ENCODE data around the gene RTP1.
"Not testable (repeated sequence)": the region's sequence is repeated elsewhere in the genome, so short reads cannot be mapped to it uniquely, and the experiment has no call there.

Gene RTP1

GRCh38 chr3:187198490-187198889 is 1.2 kb downstream of the RTP1 start:
- no peak for DNase-seq (ENCODE audit: low read depth in 2 of 2)

DNA sequence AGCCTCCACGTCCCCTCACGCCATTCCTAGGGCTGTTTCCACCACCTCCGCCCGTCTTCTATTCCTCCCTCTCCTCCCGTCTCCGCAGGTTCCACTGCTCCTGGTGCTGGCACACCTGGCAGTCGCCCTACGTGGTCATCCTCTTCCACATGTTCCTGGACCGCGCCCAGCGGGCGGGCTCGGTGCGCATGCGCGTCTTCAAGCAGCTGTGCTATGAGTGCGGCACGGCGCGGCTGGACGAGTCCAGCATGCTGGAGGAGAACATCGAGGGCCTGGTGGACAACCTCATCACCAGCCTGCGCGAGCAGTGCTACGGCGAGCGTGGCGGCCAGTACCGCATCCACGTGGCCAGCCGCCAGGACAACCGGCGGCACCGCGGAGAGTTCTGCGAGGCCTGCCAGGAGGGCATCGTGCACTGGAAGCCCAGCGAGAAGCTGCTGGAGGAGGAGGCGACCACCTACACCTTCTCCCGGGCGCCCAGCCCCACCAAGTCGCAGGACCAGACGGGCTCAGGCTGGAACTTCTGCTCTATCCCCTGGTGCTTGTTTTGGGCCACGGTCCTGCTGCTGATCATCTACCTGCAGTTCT is 2.3 kb downstream of the RTP1 start:
- not testable (repeated sequence) for DNase-seq (ENCODE audit: low read depth in 2 of 2)

GRCh38 chr3:187205683-187206082 is 8.4 kb downstream of the RTP1 start:
- no peak for DNase-seq (ENCODE audit: low read depth in 2 of 2)

DNA sequence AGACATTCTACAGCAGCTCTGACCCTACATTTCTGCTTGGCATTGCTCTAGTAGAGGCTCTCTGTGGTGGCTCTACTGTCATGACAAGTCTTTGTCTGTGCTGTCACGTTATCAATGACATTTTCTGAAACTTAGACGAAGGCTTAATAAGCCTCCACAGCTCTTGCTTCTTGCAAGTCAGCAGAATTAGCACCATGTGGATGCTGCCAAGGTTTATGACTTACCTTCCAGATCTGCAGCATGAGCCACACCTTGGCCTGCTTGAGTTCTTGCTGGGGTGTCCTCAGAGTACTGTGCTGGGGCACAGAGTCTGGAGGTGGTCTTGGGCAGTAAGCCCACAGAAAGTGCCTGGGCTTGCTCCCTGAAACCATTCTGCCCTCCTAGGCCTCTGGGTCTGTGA is 9.8 kb downstream of the RTP1 start:
- DNase-seq (ENCODE audit: low read depth in 2 of 2) = no peak

GRCh38 chr3:187207624-187208023 is 10.3 kb downstream of the RTP1 start:
- DNase-seq (ENCODE audit: low read depth in 2 of 2) = no peak

GRCh38 chr3:187208159-187208558 is 10.9 kb downstream of the RTP1 start:
- DNase-seq (ENCODE audit: low read depth in 2 of 2) = no peak

DNA sequence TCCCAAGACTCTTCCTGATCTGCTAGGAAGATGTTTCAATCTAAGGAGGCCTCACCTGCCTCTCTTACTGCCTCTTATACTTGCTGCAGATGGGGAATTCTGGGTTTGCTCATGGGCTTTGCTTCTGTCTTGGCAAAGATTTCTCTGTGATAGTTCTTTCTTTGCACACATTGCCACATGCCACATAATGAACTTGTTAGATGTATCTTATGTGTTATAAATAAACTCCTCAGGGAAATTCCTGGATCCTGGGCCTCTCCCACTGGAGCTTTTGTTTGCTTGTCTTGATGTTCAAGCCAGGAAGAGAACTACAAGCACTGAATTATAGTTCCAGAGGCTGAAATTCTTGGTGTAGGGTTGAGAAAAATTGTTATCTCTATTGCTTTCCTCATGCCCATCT is 12.2 kb downstream of the RTP1 start:
- DNase-seq (ENCODE audit: low read depth in 2 of 2) = no peak

GRCh38 chr3:187210091-187210490 is 12.8 kb downstream of the RTP1 start:
- DNase-seq (ENCODE audit: low read depth in 2 of 2) = no peak

- DNase-seq (ENCODE audit: low read depth in 2 of 2) = no peak
Observed at GRCh38 chr3:187210545-187211327, 13.4 kb downstream of the RTP1 start.

DNA sequence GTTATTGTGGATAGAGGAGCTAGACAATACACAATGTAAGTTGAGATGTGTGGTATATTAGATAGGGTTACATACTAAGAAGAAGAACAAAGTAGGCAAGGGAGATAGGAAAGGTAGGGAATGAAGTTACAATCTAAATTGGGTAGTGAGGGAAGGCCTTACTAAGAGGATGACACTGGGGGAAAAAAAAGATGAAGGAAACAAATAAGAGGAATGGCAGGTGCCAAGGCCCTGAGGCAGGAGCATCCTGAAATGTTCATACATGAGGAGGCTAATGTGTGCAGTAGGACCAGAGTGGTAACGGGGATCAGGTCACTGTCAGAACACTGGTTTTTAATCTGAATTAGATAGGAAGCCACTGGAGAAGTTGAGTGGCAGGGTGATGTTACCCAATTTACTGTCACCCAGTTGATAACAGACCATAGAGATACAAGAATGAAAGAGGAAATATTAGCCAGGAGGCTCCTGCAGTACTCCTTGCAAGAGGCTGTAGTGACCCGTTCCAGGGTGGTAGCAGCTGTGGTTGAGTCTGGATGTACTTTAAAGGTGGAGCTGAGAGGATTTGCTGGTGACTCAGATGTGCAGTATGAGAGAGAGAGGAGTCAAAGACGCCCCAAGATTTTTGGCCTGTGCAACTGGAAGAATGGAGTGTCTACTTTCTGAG is 14.4 kb downstream of the RTP1 start:
- DNase-seq (ENCODE audit: low read depth in 2 of 2) = no peak

- DNase-seq (ENCODE audit: low read depth in 2 of 2) = no peak
Observed at GRCh38 chr3:187212196-187212545, 14.9 kb downstream of the RTP1 start.

DNA sequence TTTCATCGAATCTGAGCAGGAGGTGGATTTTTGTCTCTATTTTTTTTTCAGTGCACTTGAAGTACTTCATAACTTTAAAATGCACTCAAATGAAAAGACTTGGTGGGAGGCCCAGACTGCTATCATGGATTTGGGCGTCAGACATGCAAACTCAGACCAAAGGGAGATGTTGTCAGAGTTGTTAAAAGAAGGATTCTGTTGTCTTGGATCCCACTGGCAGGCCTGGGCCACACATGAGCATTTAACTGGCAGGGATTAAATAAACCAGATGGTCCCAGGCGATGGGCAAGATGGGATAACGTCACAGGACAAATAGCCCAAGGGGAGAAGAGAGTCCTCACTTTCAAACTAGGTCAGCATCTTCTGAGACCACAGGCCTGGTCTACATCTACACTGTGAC is 15.4 kb downstream of the RTP1 start:
- DNase-seq (ENCODE audit: low read depth in 2 of 2) = no peak

DNA sequence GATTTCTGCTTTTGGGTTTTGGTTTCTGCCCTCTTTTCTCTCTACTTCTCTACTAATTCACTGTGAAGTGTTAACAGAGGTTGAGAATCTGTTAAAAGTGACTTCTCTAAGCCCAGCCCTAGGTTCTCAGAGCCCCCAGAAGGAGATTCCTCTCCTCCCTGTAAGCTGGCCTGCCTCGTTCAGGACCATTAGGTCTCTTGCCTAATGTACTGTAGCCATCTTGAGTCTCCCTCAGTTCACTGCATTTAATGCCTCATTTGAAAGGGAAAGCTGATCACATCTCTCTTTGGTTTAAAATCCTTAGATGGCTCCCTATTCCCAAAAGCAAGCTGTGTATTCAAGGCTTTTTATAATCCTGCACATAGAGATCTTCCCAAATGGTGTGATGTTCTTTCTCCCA is 16.3 kb downstream of the RTP1 start:
- no peak for DNase-seq (ENCODE audit: low read depth in 2 of 2)

GRCh38 chr3:187215460-187215859 is 18.2 kb downstream of the RTP1 start:
- DNase-seq (ENCODE audit: low read depth in 2 of 2) = no peak

GRCh38 chr3:187222801-187223200 is 25.5 kb downstream of the RTP1 start:
- no peak for DNase-seq (ENCODE audit: low read depth in 2 of 2)

DNA sequence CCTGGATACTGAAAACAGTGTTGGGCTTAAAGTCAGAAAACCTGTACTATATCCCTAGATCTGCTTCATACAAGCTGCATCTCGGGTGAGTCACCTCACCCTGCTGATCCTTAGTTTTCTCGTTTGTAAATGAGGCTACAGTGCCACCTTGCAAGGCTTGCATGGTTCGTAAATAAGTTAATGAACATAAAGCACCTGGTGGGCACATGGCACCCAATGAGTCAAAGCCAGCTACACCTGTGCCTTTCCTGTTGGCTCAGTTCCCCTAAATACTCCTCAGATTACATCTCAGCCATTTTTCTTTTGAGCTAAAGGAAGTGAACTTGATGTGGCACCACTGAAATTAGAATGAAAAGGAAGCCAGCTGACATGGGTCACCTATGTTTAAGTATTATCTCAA is 26.5 kb downstream of the RTP1 start:
- no peak for DNase-seq (ENCODE audit: low read depth in 2 of 2)

GRCh38 chr3:187227658-187228258 is 30.5 kb downstream of the RTP1 start:
- no peak for DNase-seq (ENCODE audit: low read depth in 2 of 2)

DNA sequence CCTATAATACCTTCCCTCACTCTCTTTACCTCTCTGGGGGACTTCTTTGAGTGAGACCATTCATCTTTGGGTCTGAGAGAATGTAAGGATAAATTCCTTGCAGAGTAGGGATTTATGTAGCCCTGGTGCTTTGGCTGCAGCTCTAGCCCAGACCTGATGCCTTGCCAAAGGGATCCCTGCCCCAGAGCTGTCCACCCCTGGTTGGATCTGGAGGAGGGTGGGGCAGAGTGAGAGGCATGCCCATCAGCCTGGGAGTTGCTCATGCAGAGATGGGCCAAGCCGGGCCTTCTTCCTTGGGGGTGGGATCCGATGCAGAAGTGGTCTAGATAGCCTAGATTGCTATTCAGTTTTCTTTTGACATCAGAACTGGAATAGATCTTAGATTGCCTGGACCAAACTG is 31.5 kb downstream of the RTP1 start:
- no peak for DNase-seq (ENCODE audit: low read depth in 2 of 2)

DNA sequence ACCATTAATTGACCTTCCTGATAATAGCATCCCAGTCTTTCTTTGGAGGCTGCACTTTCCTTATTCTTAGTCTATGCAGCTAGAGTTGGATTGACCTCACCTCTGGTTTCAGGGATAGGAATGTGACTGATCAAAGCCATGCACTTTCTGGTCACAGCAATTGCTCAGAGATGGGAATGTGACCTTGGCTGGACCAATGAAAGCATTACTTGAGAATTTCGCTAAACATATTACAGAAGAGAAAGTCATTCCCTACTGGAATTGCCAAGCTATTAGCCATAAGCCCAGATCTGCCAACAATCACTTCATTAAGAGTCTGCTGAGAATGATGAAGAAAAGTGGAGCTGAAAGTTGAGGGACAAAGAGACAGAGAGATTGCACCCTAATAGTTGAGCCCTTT is 32.7 kb downstream of the RTP1 start:
- DNase-seq (ENCODE audit: low read depth in 2 of 2) = no peak

DNA sequence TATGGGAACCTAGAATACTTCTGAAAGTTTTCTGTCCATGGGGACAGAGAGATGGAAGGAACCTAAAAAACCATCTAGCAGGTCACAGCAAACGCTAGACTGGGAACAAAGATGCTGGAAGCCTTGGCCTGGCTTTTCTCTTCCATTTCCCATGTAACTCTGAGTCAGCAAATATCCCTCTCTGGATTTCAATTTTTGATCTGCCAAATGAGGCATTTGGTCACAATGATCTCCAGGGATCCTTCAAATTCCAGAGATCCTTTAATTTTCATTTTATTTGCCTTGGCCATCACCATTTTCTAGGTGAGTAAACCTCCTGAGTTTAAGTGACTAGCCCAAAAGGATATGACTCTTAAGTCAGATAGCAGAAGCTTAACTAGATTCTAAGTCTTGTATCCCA is 39.7 kb downstream of the RTP1 start:
- no peak for DNase-seq (ENCODE audit: low read depth in 2 of 2)

DNA sequence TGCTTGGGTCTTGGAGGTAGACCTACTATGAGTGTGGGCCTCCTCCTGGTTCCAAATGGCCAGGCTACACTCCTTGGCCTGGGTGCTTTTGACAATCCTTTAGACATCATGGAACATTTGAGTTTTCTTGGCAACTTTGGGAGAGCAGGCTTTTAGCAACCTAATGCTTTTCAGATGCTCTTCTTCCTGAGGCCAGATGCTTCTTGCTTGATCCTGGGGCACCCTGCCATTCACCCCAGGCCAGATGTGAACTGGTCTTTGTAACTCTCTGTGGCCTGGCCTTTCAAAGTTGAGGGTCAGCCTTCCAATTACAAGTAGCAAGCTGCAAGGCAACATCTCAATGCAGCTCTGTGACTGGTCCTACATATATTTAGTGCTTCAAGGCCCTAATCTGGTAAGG is 40.5 kb downstream of the RTP1 start:
- no peak for DNase-seq (ENCODE audit: low read depth in 2 of 2)

GRCh38 chr3:187238239-187238638 is 41.0 kb downstream of the RTP1 start:
- DNase-seq (ENCODE audit: low read depth in 2 of 2) = no peak

DNA sequence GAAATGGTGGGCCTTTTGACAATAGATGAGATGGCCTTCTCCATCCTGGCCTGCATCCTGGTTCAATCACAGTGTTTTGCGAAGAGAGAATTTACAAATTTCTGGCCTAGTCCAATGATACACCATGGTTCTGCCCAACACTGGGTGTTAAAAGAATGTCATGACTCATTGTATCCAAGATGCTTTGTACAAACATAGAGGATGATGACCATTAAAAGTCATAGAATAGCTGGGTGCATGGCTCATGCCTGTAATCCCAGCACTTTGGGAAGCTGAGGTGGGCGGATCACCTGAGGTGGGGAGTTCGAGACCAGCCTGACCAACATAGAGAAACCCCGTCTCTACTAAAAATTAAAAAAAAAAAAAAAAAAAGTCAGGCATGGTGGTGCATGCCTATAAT is 41.5 kb downstream of the RTP1 start:
- not testable (repeated sequence) for DNase-seq (ENCODE audit: low read depth in 2 of 2)
